SK-N-SH (cell line): ENCODE results near the gene BEGAIN. TPM values are rescaled to one million over a fixed set of nuclear protein-coding genes. Genes with fewer than 3 reads are reported as not detected.

Source experiments
- CTCF ChIA-PET: fragments of 300-600, 350-600 bp; formaldehyde crosslinking; extraction: SDS; loops from one replicate; lab custom pipeline; 2021; lab: Yijun Ruan, JAX
- POLR2A ChIA-PET: fragments of 350-600 bp; sonication (Branson Sonifier 250); formaldehyde crosslinking; extraction: SDS; loops from one replicate; lab custom pipeline; 2020; ENCODE audit warnings: antibody characterized with exemption, inconsistent platforms; lab: Yijun Ruan, JAX
- DNase-seq: peaks from one replicate; pipeline ENCODE4 v3.0.0; 2012
- H2AFZ ChIP-seq: fragments of 200-600 bp; sonication (generic); 2 replicates; pipeline ENCODE4 v1.8.1; 2016; ENCODE audit warnings: antibody characterized with exemption, mild to moderate bottlenecking, low read depth
- H3F3A ChIP-seq: fragments of 200-600 bp; sonication (generic); replicated peaks from 2 replicates; pipeline ENCODE3; 2016; ENCODE audit warnings: antibody characterized with exemption, mild to moderate bottlenecking; ENCODE audit not compliant: insufficient read depth
- H3K27ac ChIP-seq, 2 experiments: fragments of 200-500 bp in 1 of 2; fragments of 200-600 bp in 1 of 2; sonication (Bioruptor generic) in 1 of 2; sonication (generic), shearing (Covaris generic) in 1 of 2; 2 replicates each; pipeline versions ENCODE4 v1.5.1 to v1.6.1; 2014 to 2016; ENCODE audit warnings: low read depth in 2 of 2, inconsistent platforms in 1 of 2, low read length in 1 of 2, mild to moderate bottlenecking in 1 of 2, mixed read lengths in 1 of 2
- H3K27me3 ChIP-seq: fragments of 200-600 bp; sonication (generic), shearing (Covaris generic); 2 replicates; pipeline ENCODE4 v1.6.1; 2016; ENCODE audit warnings: mixed run types; ENCODE audit not compliant: insufficient read depth
- H3K36me3 ChIP-seq, 2 experiments: fragments of 200-500 bp in 1 of 2; fragments of 200-600 bp in 1 of 2; sonication (Bioruptor generic) in 1 of 2; sonication (generic) in 1 of 2; replicated peaks in 1 of 2; 2 replicates each; pipeline versions ENCODE3 to v1.5.1; 2014 to 2016; ENCODE audit warnings: low read length in 1 of 2, mild to moderate bottlenecking in 1 of 2; ENCODE audit not compliant: insufficient read depth in 2 of 2, control insufficient read depth in 1 of 2
- H3K4me1 ChIP-seq, 2 experiments: fragments of 200-500 bp in 1 of 2; fragments of 200-600 bp in 1 of 2; sonication (Bioruptor generic) in 1 of 2; sonication (generic), shearing (Covaris generic) in 1 of 2; 2 replicates each; pipeline versions ENCODE4 v1.5.1 to v1.6.1; 2014 to 2016; ENCODE audit warnings: low read depth in 1 of 2, low read length in 1 of 2, mixed run types in 1 of 2; ENCODE audit not compliant: insufficient read depth in 2 of 2, control insufficient read depth in 1 of 2
- H3K4me2 ChIP-seq: fragments of 200-600 bp; sonication (generic), shearing (Covaris generic); 2 replicates; pipeline ENCODE4 v1.6.1; 2017; ENCODE audit warnings: mixed run types
- H3K4me3 ChIP-seq, 2 experiments: fragments of 200-500 bp in 1 of 2; fragments of 200-600 bp in 1 of 2; sonication (Bioruptor generic) in 1 of 2; sonication (generic), shearing (Covaris generic) in 1 of 2; 2 replicates each; pipeline versions ENCODE4 v1.5.1 to v1.8.1; 2014 to 2016; ENCODE audit warnings: low read depth in 2 of 2, inconsistent platforms in 1 of 2, low read length in 1 of 2, mild to moderate bottlenecking in 1 of 2, mixed read lengths in 1 of 2, moderate library complexity in 1 of 2
- H3K79me2 ChIP-seq: fragments of 200-600 bp; sonication (generic); 2 replicates; pipeline ENCODE4 v1.8.1; 2017; ENCODE audit warnings: mild to moderate bottlenecking; ENCODE audit not compliant: insufficient read depth
- H3K9ac ChIP-seq: fragments of 200-600 bp; sonication (generic); 2 replicates; pipeline ENCODE4 v1.6.1; 2017; ENCODE audit warnings: mixed run types
- H3K9me2 ChIP-seq: fragments of 200-600 bp; sonication (generic); 2 replicates; pipeline ENCODE4 v1.6.1; 2017; ENCODE audit warnings: mixed run types
- H3K9me3 ChIP-seq: fragments of 200-600 bp; sonication (generic); 2 replicates; pipeline ENCODE4 v1.6.1; 2017; ENCODE audit warnings: mixed run types, mild to moderate bottlenecking, moderate library complexity
- H4K20me1 ChIP-seq: fragments of 200-600 bp; sonication (generic); 2 replicates; pipeline ENCODE4 v1.6.1; 2017; ENCODE audit warnings: mild to moderate bottlenecking, mixed run types; ENCODE audit not compliant: insufficient read depth
- EZH2phosphoT487 ChIP-seq: fragments of 200-600 bp; sonication (generic); IDR thresholded peaks from 2 replicates; pipeline ENCODE4 v1.6.1; 2017; ENCODE audit warnings: low read depth, mixed run types, mild to moderate bottlenecking, antibody characterized with exemption, moderate library complexity, borderline replicate concordance
- FOXM1 ChIP-seq: IDR thresholded peaks from 2 replicates; pipeline ENCODE4 v1.4.0; 2012; ENCODE audit warnings: low read depth, mild to moderate bottlenecking
- GABPA ChIP-seq: IDR thresholded peaks from 2 replicates; pipeline ENCODE4 v1.4.0; 2012; ENCODE audit warnings: low read depth, mild to moderate bottlenecking
- GATA2 ChIP-seq: sonication (generic); formaldehyde crosslinking; IDR thresholded peaks from 2 replicates; pipeline ENCODE4 v1.5.0; 2020; ENCODE audit warnings: mild to moderate bottlenecking, missing genetic modification reagents
- JUND ChIP-seq: IDR thresholded peaks from 2 replicates; pipeline ENCODE4 v1.4.0; 2012
- MEF2A ChIP-seq: IDR thresholded peaks from 2 replicates; pipeline ENCODE4 v1.4.0; 2012; ENCODE audit warnings: low read depth, borderline replicate concordance
- RAD21 ChIP-seq: IDR thresholded peaks from 2 replicates; pipeline ENCODE4 v1.6.1; 2012; ENCODE audit warnings: mild to moderate bottlenecking, low read length
- RCOR1 ChIP-seq: fragments of 150-350 bp; IDR thresholded peaks from 2 replicates; pipeline ENCODE4 v1.6.1; 2017; ENCODE audit warnings: antibody characterized with exemption, low read length
- RXRA ChIP-seq: IDR thresholded peaks from 2 replicates; pipeline ENCODE4 v1.4.0; 2012; ENCODE audit warnings: low read depth, mild to moderate bottlenecking, borderline replicate concordance
- SMC3 ChIP-seq: IDR thresholded peaks from 2 replicates; pipeline ENCODE4 v1.6.1; 2012; ENCODE audit warnings: low read depth, low read length, improper control_type of control experiment
- TCF12 ChIP-seq: IDR thresholded peaks from 2 replicates; pipeline ENCODE4 v1.4.0; 2012
- TEAD4 ChIP-seq: IDR thresholded peaks from 2 replicates; pipeline ENCODE4 v1.4.0; 2012; ENCODE audit warnings: mild to moderate bottlenecking, borderline replicate concordance; ENCODE audit not compliant: insufficient read depth
- YY1 ChIP-seq: IDR thresholded peaks from 2 replicates; pipeline ENCODE4 v1.4.0; 2012; ENCODE audit warnings: low read depth, mild to moderate bottlenecking
- WGBS: methylation state at CpG from one replicate; pipeline ENCODE4 v1.1.6; 2017; ENCODE audit warnings: low lambda C conversion rate; 5-methylcytosine and 5-hydroxymethylcytosine counted together
- polyA plus RNA-seq, 3 experiments: library from polyadenylated mRNA; depleted of rRNA; stranded (reverse); fragments of >200 nt; gene quantifications; 2 replicates each; pipeline ENCODE4 v1.2.3, GENCODE V29; 2012
- TF ChIP-seq, protein P1 (sequence below): fragments of 200-600 bp; sonication (generic); IDR thresholded peaks from 2 replicates; pipeline ENCODE4 v1.6.1; 2017; ENCODE audit warnings: antibody characterized with exemption, mild to moderate bottlenecking, moderate library complexity
- TF ChIP-seq, protein P2 (sequence below): IDR thresholded peaks from 2 replicates; pipeline ENCODE4 v1.4.0; 2012; ENCODE audit warnings: low read depth, borderline replicate concordance
- TF ChIP-seq, protein P3 (sequence below): IDR thresholded peaks from 2 replicates; pipeline ENCODE4 v1.6.1; 2012; ENCODE audit warnings: mild to moderate bottlenecking, low read depth, low read length, moderate library complexity
- TF ChIP-seq, protein P4 (sequence below): fragments of 150-350 bp; IDR thresholded peaks from 2 replicates; pipeline ENCODE4 v1.6.1; 2016; ENCODE audit warnings: mild to moderate bottlenecking, low read depth, low read length
- TF ChIP-seq, protein P5 (sequence below): IDR thresholded peaks from 2 replicates; pipeline ENCODE4 v1.4.0; 2012; ENCODE audit warnings: low read depth, borderline replicate concordance

BEGAIN gene
- polyA plus RNA-seq, 1 of the 3 experiments (the other 2 are of a cell fraction) = 4.2 TPM

DNA sequence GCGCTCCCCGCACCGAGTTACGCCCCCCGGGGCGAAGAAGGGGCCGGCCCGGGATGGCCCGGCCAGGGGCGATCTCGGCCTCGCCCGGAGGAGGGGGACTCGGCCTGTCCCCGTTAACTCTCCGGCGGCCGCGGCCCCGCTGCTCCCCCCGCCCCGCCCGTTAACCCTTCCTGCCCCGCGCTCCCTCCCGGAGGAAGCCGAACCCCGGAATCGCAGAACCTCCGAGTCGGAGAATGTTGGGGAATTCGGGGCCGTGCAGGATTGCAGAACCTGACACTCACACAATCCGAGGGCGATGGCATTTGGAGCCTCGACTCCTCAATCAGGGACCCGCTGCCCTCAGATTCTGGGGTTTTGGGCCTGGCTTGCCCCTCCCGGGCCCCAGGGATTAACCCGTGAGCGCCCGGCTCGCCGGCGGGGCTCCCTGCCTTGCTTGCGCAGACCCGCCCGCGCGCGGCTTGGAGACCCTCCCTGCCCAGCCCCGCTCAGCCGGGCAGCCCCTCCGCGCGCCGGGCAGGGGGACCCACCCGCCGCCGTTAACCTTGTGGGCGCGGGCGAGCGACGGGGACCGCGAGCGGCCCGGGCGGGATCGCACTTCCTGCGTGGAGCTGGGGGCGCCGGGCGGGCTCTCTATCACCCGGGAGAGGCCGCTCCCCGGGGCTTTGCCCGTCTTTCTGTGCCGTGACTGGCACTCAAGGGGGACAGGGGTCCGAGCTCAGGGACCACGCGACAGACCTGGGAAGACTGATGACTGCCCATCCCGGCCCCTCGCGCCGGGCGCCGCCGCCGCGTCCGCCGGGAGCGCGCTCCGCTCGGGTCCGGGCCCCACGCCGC, 18.8 kb downstream of the BEGAIN start:
- no peak for TF ChIP-seq GABPA
- TF ChIP-seq TEAD4 = no peak
- TF ChIP-seq, protein P1, sequence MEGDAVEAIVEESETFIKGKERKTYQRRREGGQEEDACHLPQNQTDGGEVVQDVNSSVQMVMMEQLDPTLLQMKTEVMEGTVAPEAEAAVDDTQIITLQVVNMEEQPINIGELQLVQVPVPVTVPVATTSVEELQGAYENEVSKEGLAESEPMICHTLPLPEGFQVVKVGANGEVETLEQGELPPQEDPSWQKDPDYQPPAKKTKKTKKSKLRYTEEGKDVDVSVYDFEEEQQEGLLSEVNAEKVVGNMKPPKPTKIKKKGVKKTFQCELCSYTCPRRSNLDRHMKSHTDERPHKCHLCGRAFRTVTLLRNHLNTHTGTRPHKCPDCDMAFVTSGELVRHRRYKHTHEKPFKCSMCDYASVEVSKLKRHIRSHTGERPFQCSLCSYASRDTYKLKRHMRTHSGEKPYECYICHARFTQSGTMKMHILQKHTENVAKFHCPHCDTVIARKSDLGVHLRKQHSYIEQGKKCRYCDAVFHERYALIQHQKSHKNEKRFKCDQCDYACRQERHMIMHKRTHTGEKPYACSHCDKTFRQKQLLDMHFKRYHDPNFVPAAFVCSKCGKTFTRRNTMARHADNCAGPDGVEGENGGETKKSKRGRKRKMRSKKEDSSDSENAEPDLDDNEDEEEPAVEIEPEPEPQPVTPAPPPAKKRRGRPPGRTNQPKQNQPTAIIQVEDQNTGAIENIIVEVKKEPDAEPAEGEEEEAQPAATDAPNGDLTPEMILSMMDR = no peak
- no peak for TF ChIP-seq MEF2A
- TF ChIP-seq RAD21 = no peak
- no peak for TF ChIP-seq RXRA
- TF ChIP-seq RCOR1 = no peak
- TF ChIP-seq GATA2 (CRISPR knock-in tag) = no peak
- TF ChIP-seq, protein P2, sequence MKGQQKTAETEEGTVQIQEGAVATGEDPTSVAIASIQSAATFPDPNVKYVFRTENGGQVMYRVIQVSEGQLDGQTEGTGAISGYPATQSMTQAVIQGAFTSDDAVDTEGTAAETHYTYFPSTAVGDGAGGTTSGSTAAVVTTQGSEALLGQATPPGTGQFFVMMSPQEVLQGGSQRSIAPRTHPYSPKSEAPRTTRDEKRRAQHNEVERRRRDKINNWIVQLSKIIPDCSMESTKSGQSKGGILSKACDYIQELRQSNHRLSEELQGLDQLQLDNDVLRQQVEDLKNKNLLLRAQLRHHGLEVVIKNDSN = no peak
- TF ChIP-seq JUND = no peak
- no peak for TF ChIP-seq SMC3
- no peak; the same call in 1 of the 2 replicates for TF ChIP-seq EZH2phosphoT487
- TF ChIP-seq FOXM1 = no peak
- no peak for TF ChIP-seq YY1
- TF ChIP-seq, protein P3, sequence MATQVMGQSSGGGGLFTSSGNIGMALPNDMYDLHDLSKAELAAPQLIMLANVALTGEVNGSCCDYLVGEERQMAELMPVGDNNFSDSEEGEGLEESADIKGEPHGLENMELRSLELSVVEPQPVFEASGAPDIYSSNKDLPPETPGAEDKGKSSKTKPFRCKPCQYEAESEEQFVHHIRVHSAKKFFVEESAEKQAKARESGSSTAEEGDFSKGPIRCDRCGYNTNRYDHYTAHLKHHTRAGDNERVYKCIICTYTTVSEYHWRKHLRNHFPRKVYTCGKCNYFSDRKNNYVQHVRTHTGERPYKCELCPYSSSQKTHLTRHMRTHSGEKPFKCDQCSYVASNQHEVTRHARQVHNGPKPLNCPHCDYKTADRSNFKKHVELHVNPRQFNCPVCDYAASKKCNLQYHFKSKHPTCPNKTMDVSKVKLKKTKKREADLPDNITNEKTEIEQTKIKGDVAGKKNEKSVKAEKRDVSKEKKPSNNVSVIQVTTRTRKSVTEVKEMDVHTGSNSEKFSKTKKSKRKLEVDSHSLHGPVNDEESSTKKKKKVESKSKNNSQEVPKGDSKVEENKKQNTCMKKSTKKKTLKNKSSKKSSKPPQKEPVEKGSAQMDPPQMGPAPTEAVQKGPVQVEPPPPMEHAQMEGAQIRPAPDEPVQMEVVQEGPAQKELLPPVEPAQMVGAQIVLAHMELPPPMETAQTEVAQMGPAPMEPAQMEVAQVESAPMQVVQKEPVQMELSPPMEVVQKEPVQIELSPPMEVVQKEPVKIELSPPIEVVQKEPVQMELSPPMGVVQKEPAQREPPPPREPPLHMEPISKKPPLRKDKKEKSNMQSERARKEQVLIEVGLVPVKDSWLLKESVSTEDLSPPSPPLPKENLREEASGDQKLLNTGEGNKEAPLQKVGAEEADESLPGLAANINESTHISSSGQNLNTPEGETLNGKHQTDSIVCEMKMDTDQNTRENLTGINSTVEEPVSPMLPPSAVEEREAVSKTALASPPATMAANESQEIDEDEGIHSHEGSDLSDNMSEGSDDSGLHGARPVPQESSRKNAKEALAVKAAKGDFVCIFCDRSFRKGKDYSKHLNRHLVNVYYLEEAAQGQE = no peak
- TF ChIP-seq, protein P4, sequence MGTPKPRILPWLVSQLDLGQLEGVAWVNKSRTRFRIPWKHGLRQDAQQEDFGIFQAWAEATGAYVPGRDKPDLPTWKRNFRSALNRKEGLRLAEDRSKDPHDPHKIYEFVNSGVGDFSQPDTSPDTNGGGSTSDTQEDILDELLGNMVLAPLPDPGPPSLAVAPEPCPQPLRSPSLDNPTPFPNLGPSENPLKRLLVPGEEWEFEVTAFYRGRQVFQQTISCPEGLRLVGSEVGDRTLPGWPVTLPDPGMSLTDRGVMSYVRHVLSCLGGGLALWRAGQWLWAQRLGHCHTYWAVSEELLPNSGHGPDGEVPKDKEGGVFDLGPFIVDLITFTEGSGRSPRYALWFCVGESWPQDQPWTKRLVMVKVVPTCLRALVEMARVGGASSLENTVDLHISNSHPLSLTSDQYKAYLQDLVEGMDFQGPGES = no peak
- TF ChIP-seq, protein P5, sequence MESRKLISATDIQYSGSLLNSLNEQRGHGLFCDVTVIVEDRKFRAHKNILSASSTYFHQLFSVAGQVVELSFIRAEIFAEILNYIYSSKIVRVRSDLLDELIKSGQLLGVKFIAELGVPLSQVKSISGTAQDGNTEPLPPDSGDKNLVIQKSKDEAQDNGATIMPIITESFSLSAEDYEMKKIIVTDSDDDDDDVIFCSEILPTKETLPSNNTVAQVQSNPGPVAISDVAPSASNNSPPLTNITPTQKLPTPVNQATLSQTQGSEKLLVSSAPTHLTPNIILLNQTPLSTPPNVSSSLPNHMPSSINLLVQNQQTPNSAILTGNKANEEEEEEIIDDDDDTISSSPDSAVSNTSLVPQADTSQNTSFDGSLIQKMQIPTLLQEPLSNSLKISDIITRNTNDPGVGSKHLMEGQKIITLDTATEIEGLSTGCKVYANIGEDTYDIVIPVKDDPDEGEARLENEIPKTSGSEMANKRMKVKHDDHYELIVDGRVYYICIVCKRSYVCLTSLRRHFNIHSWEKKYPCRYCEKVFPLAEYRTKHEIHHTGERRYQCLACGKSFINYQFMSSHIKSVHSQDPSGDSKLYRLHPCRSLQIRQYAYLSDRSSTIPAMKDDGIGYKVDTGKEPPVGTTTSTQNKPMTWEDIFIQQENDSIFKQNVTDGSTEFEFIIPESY = no peak
- no peak for TF ChIP-seq TCF12
- peak overlapping the region; percentile 58 to 59 for H3K4me3 ChIP-seq
- ChIA-PET CTCF (interaction anchor here (0.9 to 2.5 kb wide), 13 partner anchors 9 to 1060 kb away, joined by 3 to 13 read pairs (median 6); no protein-coding TSS in a partner anchor), POLR2A (interaction anchor here (1.2 to 3.1 kb wide), 22 partner anchors 9 to 337 kb away, joined by 3 to 32 read pairs (median 11); no protein-coding TSS in a partner anchor)
- 0 out of 2 replicates have a peak overlapping the region, but pooled peaks have one; percentile 46 for H2AFZ ChIP-seq
- peak overlapping the region in 1 of 2 experiments; percentile 94; a peak in 2 of 4 replicates for H3K27ac ChIP-seq
- no peak overlapping the region for H3K9ac ChIP-seq
- H3K9me2 ChIP-seq = no peaks in the 10 kb centered on the region
- peak overlapping the region; percentile 78 for H3K4me2 ChIP-seq
- no peaks in the 10 kb centered on the region for H3K79me2 ChIP-seq
- no peaks in the 10 kb centered on the region for H4K20me1 ChIP-seq
- peaks cover 0 to 64% of the 10 kb centered on the region in 2 experiments; a peak in 1 of 4 replicates for H3K4me1 ChIP-seq
- H3K36me3 ChIP-seq = no peaks in the 10 kb centered on the region
- no peaks in the 10 kb centered on the region for H3K9me3 ChIP-seq
- peaks cover 18% of the 10 kb centered on the region for H3K27me3 ChIP-seq
- DNase-seq = peak; percentile 80
- WGBS = no CpG with 5 or more reads among the region's 100 CpGs
- no peaks in the 10 kb centered on the region for H3F3A ChIP-seq
